GM23338 (cell line): Measurements from ENCODE around the gene ALG5.

Source experiments
- CTCF ChIP-seq, 2 experiments: fragments of 200-600 bp in 1 of 2; sonication (generic) in 1 of 2; conservative IDR thresholded peaks; 2 replicates each; pipeline versions ENCODE4 v1.5.1 to v1.6.1; 2016 to 2017; ENCODE audit warnings: antibody characterized with exemption in 2 of 2, low read depth in 2 of 2, mild to moderate bottlenecking in 2 of 2, moderate library complexity in 1 of 2
- POLR2AphosphoS5 ChIP-seq: IDR thresholded peaks from 2 replicates; pipeline ENCODE4 v1.6.1; 2016; ENCODE audit warnings: antibody characterized with exemption, low read depth

DNA sequence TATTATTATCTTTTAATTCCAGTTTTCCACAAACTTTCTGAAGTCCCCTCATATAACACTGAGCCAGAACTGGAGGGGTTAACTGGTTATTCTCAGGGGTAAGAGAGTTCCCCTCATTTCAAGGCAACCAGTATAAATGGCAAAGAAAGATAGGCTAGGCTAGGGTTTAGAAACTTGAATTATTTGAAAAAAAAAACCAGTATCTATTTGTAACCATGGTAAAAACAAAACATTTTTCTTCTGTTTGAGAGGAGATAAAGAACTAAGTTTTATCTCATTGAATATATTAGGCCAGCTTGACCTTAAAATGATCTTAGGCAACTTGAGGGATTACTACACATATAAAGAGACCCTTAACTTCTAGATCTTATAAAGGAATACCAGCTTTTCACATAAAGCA lies 40.8 kb upstream of the ALG5 start:
- TF ChIP-seq CTCF (conservative IDR thresholded peaks at IDR 0.05; ENCODE audit: low read depth in 2 of 2) (no peak), POLR2AphosphoS5 (no peak)
